Brain microvascular endothelial cell (primary cell): ENCODE measurements around the gene ARMC7.
"Not testable (repeated sequence)": the region's sequence is repeated elsewhere in the genome, so short reads cannot be mapped to it uniquely, and the experiment has no call there.

Source experiments
- DNase-seq: peaks from one replicate; pipeline ENCODE4 v3.0.0-alpha.2; 2020
- H3K27ac ChIP-seq: fragments of 250-450 bp; sonication (Bioruptor Pico); 2 replicates; pipeline ENCODE4 v1.5.1; 2020; ENCODE audit warnings: mild to moderate bottlenecking, moderate library complexity
- H3K27me3 ChIP-seq: fragments of 250-450 bp; sonication (Bioruptor Pico); replicated peaks from 2 replicates; pipeline ENCODE4 v1.5.1; 2020; ENCODE audit warnings: mild to moderate bottlenecking
- H3K36me3 ChIP-seq: fragments of 250-450 bp; sonication (Bioruptor Pico); replicated peaks from 2 replicates; pipeline ENCODE4 v1.5.1; 2020; ENCODE audit warnings: mild to moderate bottlenecking
- H3K4me3 ChIP-seq: 2 replicates; pipeline ENCODE4 v1.5.1; 2011; ENCODE audit warnings: low read depth, mild to moderate bottlenecking, control low read depth, low read length, moderate library complexity
- in situ Hi-C: cut with HindIII; loops from 2 replicates; pipeline ENCODE4 v1.10.0; 2017; ENCODE audit warnings: low sequenced_read_pairs, low pct_ligation_motif_present
- TF ChIP-seq, protein P1 (sequence below): IDR thresholded peaks from 2 replicates; pipeline ENCODE4 v1.5.1; 2011; ENCODE audit warnings: low read depth, mild to moderate bottlenecking, moderate library complexity, low read length, control low read depth, inconsistent platforms; ENCODE audit errors: missing control alignments

The ARMC7 gene

GRCh38 chr17:75130632-75131277, 21.0 kb downstream of the ARMC7 start:
- Histone ChIP-seq H3K27me3 (no peaks in the 10 kb centered on the region), H3K4me3 (peak overlapping the region; percentile 77), H3K36me3 (peaks cover 6% of the 10 kb centered on the region), H3K27ac (no peak overlapping the region)
- DNase-seq: peak; percentile 51
- TF ChIP-seq, protein P1, sequence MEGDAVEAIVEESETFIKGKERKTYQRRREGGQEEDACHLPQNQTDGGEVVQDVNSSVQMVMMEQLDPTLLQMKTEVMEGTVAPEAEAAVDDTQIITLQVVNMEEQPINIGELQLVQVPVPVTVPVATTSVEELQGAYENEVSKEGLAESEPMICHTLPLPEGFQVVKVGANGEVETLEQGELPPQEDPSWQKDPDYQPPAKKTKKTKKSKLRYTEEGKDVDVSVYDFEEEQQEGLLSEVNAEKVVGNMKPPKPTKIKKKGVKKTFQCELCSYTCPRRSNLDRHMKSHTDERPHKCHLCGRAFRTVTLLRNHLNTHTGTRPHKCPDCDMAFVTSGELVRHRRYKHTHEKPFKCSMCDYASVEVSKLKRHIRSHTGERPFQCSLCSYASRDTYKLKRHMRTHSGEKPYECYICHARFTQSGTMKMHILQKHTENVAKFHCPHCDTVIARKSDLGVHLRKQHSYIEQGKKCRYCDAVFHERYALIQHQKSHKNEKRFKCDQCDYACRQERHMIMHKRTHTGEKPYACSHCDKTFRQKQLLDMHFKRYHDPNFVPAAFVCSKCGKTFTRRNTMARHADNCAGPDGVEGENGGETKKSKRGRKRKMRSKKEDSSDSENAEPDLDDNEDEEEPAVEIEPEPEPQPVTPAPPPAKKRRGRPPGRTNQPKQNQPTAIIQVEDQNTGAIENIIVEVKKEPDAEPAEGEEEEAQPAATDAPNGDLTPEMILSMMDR: peak; percentile 78
- in situ Hi-C loops: no loop called here

DNA sequence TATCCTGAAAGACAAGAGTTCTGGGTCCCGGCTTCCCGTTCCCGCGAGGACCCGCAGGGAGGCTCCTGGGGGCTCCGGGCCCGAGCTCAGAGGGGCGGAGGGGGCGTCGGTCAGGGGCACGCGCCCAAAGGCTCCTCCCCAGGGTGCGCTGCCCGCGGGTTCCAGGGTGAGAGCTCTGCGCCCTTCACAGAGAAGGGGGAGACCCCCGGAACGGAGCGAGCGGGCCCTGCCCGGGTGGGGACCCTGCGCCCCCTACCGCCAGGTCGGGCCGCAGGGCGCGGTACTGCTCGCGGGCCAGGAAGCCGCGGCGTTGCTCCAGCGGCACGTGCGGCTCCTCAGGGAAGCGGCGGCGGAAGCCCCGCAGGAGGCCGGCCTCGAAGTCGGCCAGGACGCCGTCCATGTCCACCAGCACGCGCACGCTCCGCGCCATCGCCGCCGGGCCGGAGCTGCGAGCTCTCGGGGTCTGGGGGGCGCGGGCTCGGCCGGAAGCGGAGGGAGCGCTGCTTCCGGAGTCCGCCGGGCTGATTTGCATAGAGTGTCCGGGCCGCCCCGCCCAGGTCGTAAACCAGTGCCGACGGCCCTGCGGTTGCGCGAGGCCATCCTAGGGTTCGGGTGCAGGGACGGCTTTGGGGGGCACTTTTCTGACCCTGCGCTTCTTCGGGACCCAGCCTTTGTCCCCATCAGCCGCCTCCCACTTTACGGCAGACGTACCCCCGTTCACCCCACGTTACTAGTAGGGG, 21.7 kb downstream of the ARMC7 start, which contains the start of gene NT5C:
NT5C (minus strand) TSS at position 465 of the 740 bp plus-strand sequence; CDS start at position 430, 35 bp downstream.
- peak; percentile 48 for DNase-seq
- Histone ChIP-seq H3K27ac (peak within 1 kb of the TSS; percentile 14), H3K27me3 (no peaks in the 10 kb centered on the region), H3K4me3 (peak within 1 kb of the TSS; percentile 77), H3K36me3 (peaks cover 6% of the 10 kb centered on the region)
- TF ChIP-seq, protein P1: peak; percentile 57
- in situ Hi-C loops: no loop called here

GRCh38 chr17:75132018-75133000, 22.5 kb downstream of the ARMC7 start:
- DNase-seq, in situ Hi-C loops, H3K27me3 ChIP-seq, H3K36me3 ChIP-seq: not testable (repeated sequence)
- H3K4me3 ChIP-seq: peak overlapping the region; percentile 77
- peak overlapping the region; percentile 14 for H3K27ac ChIP-seq

DNA sequence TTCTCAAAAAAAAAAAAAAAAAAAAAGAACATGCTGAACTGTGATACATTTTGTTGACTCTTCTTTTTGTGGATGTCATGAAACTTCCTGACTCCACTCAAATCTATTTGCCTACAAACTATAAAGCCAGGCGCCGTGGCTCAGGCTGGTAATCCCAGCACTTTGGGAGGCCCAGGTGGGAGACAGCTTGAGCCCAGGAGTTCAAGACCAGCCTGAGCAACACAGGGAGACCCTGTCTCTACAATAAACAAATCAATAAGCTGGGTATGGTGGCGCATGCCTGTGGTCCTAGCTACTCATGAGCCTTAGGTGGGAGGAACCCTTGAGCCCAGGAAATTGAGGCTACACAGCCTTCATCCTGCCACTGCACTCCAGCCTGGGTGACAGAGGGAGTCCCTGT, 23.2 kb downstream of the ARMC7 start:
- Histone ChIP-seq H3K27me3 (no peaks in the 10 kb centered on the region), H3K4me3 (no peak overlapping the region), H3K36me3 (peaks cover 6% of the 10 kb centered on the region), H3K27ac (no peak overlapping the region)
- TF ChIP-seq, protein P1: no peak
- no peak for DNase-seq
- in situ Hi-C loops: no loop called here

GRCh38 chr17:75133607-75134347, 24.0 kb downstream of the ARMC7 start:
- in situ Hi-C loops, H3K36me3 ChIP-seq, H3K27me3 ChIP-seq, H3K27ac ChIP-seq, DNase-seq, H3K4me3 ChIP-seq: not testable (repeated sequence)

DNA sequence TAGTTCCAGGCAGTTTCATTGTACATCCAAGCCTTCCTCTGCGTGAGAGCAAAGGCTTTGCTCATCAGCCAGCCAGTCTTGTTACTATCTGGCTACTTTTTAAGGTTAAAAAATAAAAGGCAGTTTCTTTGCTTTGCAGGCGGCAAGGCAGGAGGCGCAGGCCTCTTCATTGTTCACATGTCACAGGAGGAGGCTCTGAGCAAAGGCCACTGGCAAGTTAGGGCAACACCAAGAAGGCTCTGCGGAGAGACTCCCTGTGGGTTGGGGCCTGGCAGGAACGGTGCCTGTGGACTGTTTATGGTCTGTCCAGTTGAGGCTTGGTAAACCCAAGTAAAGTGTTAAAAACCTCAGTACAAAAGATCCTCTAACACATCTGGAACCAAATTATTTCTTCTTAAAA, 25.7 kb downstream of the ARMC7 start:
- TF ChIP-seq, protein P1: no peak
- H3K27ac ChIP-seq: no peak overlapping the region
- DNase-seq: no peak
- no peaks in the 10 kb centered on the region for H3K27me3 ChIP-seq
- peaks cover 11% of the 10 kb centered on the region for H3K36me3 ChIP-seq
- no peak overlapping the region for H3K4me3 ChIP-seq
- in situ Hi-C loops: no loop called here
